Peyer's patch (tissue), 4 donors: Measurements from ENCODE around the gene VTI1A.

Experiments
- CTCF ChIP-seq, 6 experiments: fragments of 450-650 bp in 4 of 6; fragments of 200-600 bp in 2 of 6; sonication (generic) in 1 of 6; IDR thresholded peaks; one replicate each; pipeline ENCODE4 v1.5.1; 2017 to 2019; ENCODE audit warnings: antibody characterized with exemption in 6 of 6, mild to moderate bottlenecking in 3 of 6, moderate library complexity in 1 of 6
- POLR2A ChIP-seq, 2 donors: fragments of 450-650 bp; IDR thresholded peaks; one replicate each; pipeline ENCODE4 v1.5.1; 2017; ENCODE audit warnings: antibody characterized with exemption in 2 of 2, mild to moderate bottlenecking in 2 of 2, moderate library complexity in 2 of 2

- TF ChIP-seq CTCF (IDR thresholded peaks at IDR 0.05): no peak
- TF ChIP-seq POLR2A (IDR thresholded peaks at IDR 0.05): no peak
Observed at GRCh38 chr10:112794201-112794600, 347.2 kb downstream of the VTI1A start.
